GM12891 (cell line): ENCODE measurements around the gene DAB1.

Source experiments
- POLR2A ChIP-seq: IDR thresholded peaks from 2 replicates; pipeline ENCODE4 v1.6.1; 2011; ENCODE audit warnings: low read depth, low read length, control low read depth
- POLR2AphosphoS5 ChIP-seq: IDR thresholded peaks from 2 replicates; pipeline ENCODE4 v1.6.1; 2011; ENCODE audit warnings: low read depth, low read length, control low read depth

- TF ChIP-seq POLR2A, result no peak
- no peak for TF ChIP-seq POLR2AphosphoS5
Observed at GRCh38 chr1:57329001-57329527, 94.8 kb downstream of the DAB1 start.
